Stomach smooth muscle (tissue), 2 donors: ENCODE data around the gene CEP112.

ENCODE experiments used
- H3K27ac ChIP-seq: one replicate; pipeline ENCODE4 v1.7.0; 2013; ENCODE audit warnings: mild to moderate bottlenecking, low read length, inconsistent platforms
- H3K27me3 ChIP-seq, 2 donors: one replicate each; pipeline ENCODE4 v1.7.0; 2013; ENCODE audit warnings: low read length in 2 of 2; ENCODE audit not compliant: insufficient read depth in 2 of 2, control insufficient read depth in 1 of 2
- H3K36me3 ChIP-seq, 2 donors: one replicate each; pipeline ENCODE4 v1.7.0; 2013; ENCODE audit warnings: low read length in 2 of 2; ENCODE audit not compliant: control insufficient read depth in 2 of 2, insufficient read depth in 2 of 2
- H3K4me1 ChIP-seq: one replicate; pipeline ENCODE4 v1.7.0; 2013; ENCODE audit warnings: low read length; ENCODE audit not compliant: control insufficient read depth, insufficient read depth
- H3K4me3 ChIP-seq, 2 donors: one replicate each; pipeline ENCODE4 v1.7.0; 2013; ENCODE audit warnings: low read length in 2 of 2
- H3K9ac ChIP-seq, 2 donors: one replicate each; pipeline ENCODE4 v1.7.0; 2013; ENCODE audit warnings: low read length in 2 of 2, mild to moderate bottlenecking in 1 of 2
- H3K9me3 ChIP-seq, 2 donors: one replicate each; pipeline ENCODE4 v1.7.0; 2013; ENCODE audit warnings: low read length in 2 of 2; ENCODE audit not compliant: control insufficient read depth in 2 of 2
- donor health status: healthy.
- donor health status: Pancreatic carcinoma.

The CEP112 gene

GRCh38 chr17:65990593-65990992 lies 201.3 kb downstream of the CEP112 start:
- no peaks in the 10 kb centered on the region for H3K27me3 ChIP-seq
- H3K27ac ChIP-seq: no peak overlapping the region

GRCh38 chr17:65988451-65988850 lies 203.5 kb downstream of the CEP112 start:
- H3K9ac ChIP-seq: no peak overlapping the region
- no peak overlapping the region for H3K4me3 ChIP-seq
- H3K27me3 ChIP-seq: no peaks in the 10 kb centered on the region
- no peak overlapping the region for H3K27ac ChIP-seq
- H3K9me3 ChIP-seq: peaks cover 0 to 6% of the 10 kb centered on the region in 2 donors
- H3K36me3 ChIP-seq: no peaks in the 10 kb centered on the region
- no peaks in the 10 kb centered on the region for H3K4me1 ChIP-seq

More at GRCh38 chr17:65990593-65990992, 201.3 kb downstream of the CEP112 start:
- no peaks in the 10 kb centered on the region for H3K4me1 ChIP-seq
- H3K4me3 ChIP-seq: no peak overlapping the region
- peaks cover 0 to 6% of the 10 kb centered on the region in 2 donors for H3K9me3 ChIP-seq
- H3K36me3 ChIP-seq: no peaks in the 10 kb centered on the region
- no peak overlapping the region for H3K9ac ChIP-seq

- Histone ChIP-seq H3K9ac (no peak overlapping the region), H3K36me3 (no peaks in the 10 kb centered on the region), H3K9me3 (peaks cover 0 to 6% of the 10 kb centered on the region in 2 donors), H3K4me3 (no peak overlapping the region), H3K27me3 (no peaks in the 10 kb centered on the region), H3K4me1 (no peaks in the 10 kb centered on the region), H3K27ac (no peak overlapping the region)
Observed at GRCh38 chr17:65987988-65988387, 203.9 kb downstream of the CEP112 start.

GRCh38 chr17:65985571-65985970 lies 206.4 kb downstream of the CEP112 start:
- Histone ChIP-seq H3K36me3 (no peaks in the 10 kb centered on the region), H3K9ac (no peak overlapping the region), H3K9me3 (peaks cover 0 to 6% of the 10 kb centered on the region in 2 donors), H3K4me3 (no peak overlapping the region), H3K4me1 (no peaks in the 10 kb centered on the region), H3K27ac (no peak overlapping the region), H3K27me3 (no peaks in the 10 kb centered on the region)

- Histone ChIP-seq H3K9me3 (peaks cover 0 to 6% of the 10 kb centered on the region in 2 donors), H3K4me1 (no peaks in the 10 kb centered on the region), H3K4me3 (no peak overlapping the region), H3K27me3 (no peaks in the 10 kb centered on the region), H3K36me3 (no peaks in the 10 kb centered on the region), H3K27ac (no peak overlapping the region), H3K9ac (no peak overlapping the region)
Observed at GRCh38 chr17:65984299-65984698, 207.6 kb downstream of the CEP112 start.

- Histone ChIP-seq H3K27me3 (no peaks in the 10 kb centered on the region), H3K27ac (no peak overlapping the region), H3K4me1 (no peaks in the 10 kb centered on the region), H3K9ac (no peak overlapping the region), H3K9me3 (no peaks in the 10 kb centered on the region), H3K4me3 (no peak overlapping the region), H3K36me3 (no peaks in the 10 kb centered on the region)
Observed at GRCh38 chr17:65978871-65979270, 213.1 kb downstream of the CEP112 start.

- Histone ChIP-seq H3K27ac (no peak overlapping the region), H3K4me3 (no peak overlapping the region), H3K36me3 (no peaks in the 10 kb centered on the region), H3K9ac (no peak overlapping the region), H3K27me3 (no peaks in the 10 kb centered on the region), H3K9me3 (no peaks in the 10 kb centered on the region), H3K4me1 (no peaks in the 10 kb centered on the region)
Observed at GRCh38 chr17:65977041-65977440, 214.9 kb downstream of the CEP112 start.

GRCh38 chr17:65975878-65976277 lies 216.1 kb downstream of the CEP112 start:
- Histone ChIP-seq H3K4me3 (no peak overlapping the region), H3K9ac (no peak overlapping the region), H3K27ac (no peak overlapping the region), H3K27me3 (no peaks in the 10 kb centered on the region), H3K4me1 (no peaks in the 10 kb centered on the region), H3K9me3 (no peaks in the 10 kb centered on the region), H3K36me3 (no peaks in the 10 kb centered on the region)

GRCh38 chr17:65973237-65973636 lies 218.7 kb downstream of the CEP112 start:
- H3K27ac ChIP-seq: no peak overlapping the region
- no peak overlapping the region for H3K9ac ChIP-seq
- no peaks in the 10 kb centered on the region for H3K4me1 ChIP-seq

GRCh38 chr17:65967372-65967771 lies 224.6 kb downstream of the CEP112 start:
- no peaks in the 10 kb centered on the region for H3K27me3 ChIP-seq
- H3K4me3 ChIP-seq: no peak overlapping the region
- no peak overlapping the region for H3K9ac ChIP-seq
- no peaks in the 10 kb centered on the region for H3K9me3 ChIP-seq
- H3K36me3 ChIP-seq: no peaks in the 10 kb centered on the region
- no peaks in the 10 kb centered on the region for H3K4me1 ChIP-seq
- no peak overlapping the region for H3K27ac ChIP-seq

More at GRCh38 chr17:65973237-65973636, 218.7 kb downstream of the CEP112 start:
- H3K36me3 ChIP-seq: no peaks in the 10 kb centered on the region
- no peak overlapping the region for H3K4me3 ChIP-seq
- no peaks in the 10 kb centered on the region for H3K9me3 ChIP-seq
- no peaks in the 10 kb centered on the region for H3K27me3 ChIP-seq

- Histone ChIP-seq H3K4me1 (no peaks in the 10 kb centered on the region), H3K9ac (no peak overlapping the region), H3K4me3 (no peak overlapping the region), H3K9me3 (no peaks in the 10 kb centered on the region), H3K27me3 (no peaks in the 10 kb centered on the region), H3K27ac (no peak overlapping the region), H3K36me3 (no peaks in the 10 kb centered on the region)
Observed at GRCh38 chr17:65966072-65966695, 225.7 kb downstream of the CEP112 start.
